ENCODE results near the gene SEMA4B.
"Not testable (repeated sequence)": the region's sequence is repeated elsewhere in the genome, so short reads cannot be mapped to it uniquely, and the experiment has no call there.

The SEMA4B gene

GRCh38 chr15:90160781-90161727, 40.1 kb upstream of the SEMA4B start:
- H3K4me1 ChIP-seq (ENCODE audit: control insufficient read depth, low read length): peaks cover 19% of the 10 kb centered on the region
- no peaks in the 10 kb centered on the region for H4K20me1 ChIP-seq (ENCODE audit: control insufficient read depth, insufficient read depth, low read depth, low read length)
- no peaks in the 10 kb centered on the region for H3K79me2 ChIP-seq (ENCODE audit: control insufficient read depth, low read length)
- H3K36me3 ChIP-seq (ENCODE audit: control insufficient read depth, low read length): no peaks in the 10 kb centered on the region
- no peak overlapping the region for H3K4me2 ChIP-seq (ENCODE audit: low read length)
- no peak overlapping the region for H3K4me3 ChIP-seq (ENCODE audit: low read length)
- H3K9me3 ChIP-seq (ENCODE audit: control insufficient read depth, insufficient read depth, low read length): no peaks in the 10 kb centered on the region
- H3K9me2 ChIP-seq (replicated peaks; ENCODE audit: control insufficient read depth, low read length): no peaks in the 10 kb centered on the region
- H3F3A ChIP-seq (ENCODE audit: control insufficient read depth, insufficient read depth): no peaks in the 10 kb centered on the region
- no peak overlapping the region for H3K27ac ChIP-seq (ENCODE audit: low read depth, low read length)
- no peaks in the 10 kb centered on the region for H3K27me3 ChIP-seq (ENCODE audit: control insufficient read depth, low read length)
- TF ChIP-seq EZH2phosphoT487 (IDR thresholded peaks at IDR 0.05; ENCODE audit: borderline replicate concordance, low read length): no peak
- no peak for TF ChIP-seq CTCF (IDR thresholded peaks at IDR 0.05; ENCODE audit: low read depth, low read length, poor library complexity, severe bottlenecking)

GRCh38 chr15:90161950-90162361, 39.2 kb upstream of the SEMA4B start:
- no peaks in the 10 kb centered on the region for H4K20me1 ChIP-seq (ENCODE audit: control insufficient read depth, insufficient read depth, low read depth, low read length)
- H3K27me3 ChIP-seq (ENCODE audit: control insufficient read depth, low read length): no peaks in the 10 kb centered on the region
- H3K4me2 ChIP-seq (ENCODE audit: low read length): no peak overlapping the region
- H3K9me3 ChIP-seq (ENCODE audit: control insufficient read depth, insufficient read depth, low read length): no peaks in the 10 kb centered on the region
- H3K4me3 ChIP-seq (ENCODE audit: low read length): no peak overlapping the region
- H3F3A ChIP-seq (ENCODE audit: control insufficient read depth, insufficient read depth): no peaks in the 10 kb centered on the region
- peaks cover 22% of the 10 kb centered on the region for H3K4me1 ChIP-seq (ENCODE audit: control insufficient read depth, low read length)
- TF ChIP-seq EZH2phosphoT487 (IDR thresholded peaks at IDR 0.05; ENCODE audit: borderline replicate concordance, low read length): no peak
- no peaks in the 10 kb centered on the region for H3K9me2 ChIP-seq (replicated peaks; ENCODE audit: control insufficient read depth, low read length)
- H3K79me2 ChIP-seq (ENCODE audit: control insufficient read depth, low read length): no peaks in the 10 kb centered on the region
- H3K36me3 ChIP-seq (ENCODE audit: control insufficient read depth, low read length): no peaks in the 10 kb centered on the region
- no peak overlapping the region for H3K27ac ChIP-seq (ENCODE audit: low read depth, low read length)

GRCh38 chr15:90162956-90163355, 38.2 kb upstream of the SEMA4B start:
- H3K9me2 ChIP-seq (replicated peaks; ENCODE audit: control insufficient read depth, low read length): no peaks in the 10 kb centered on the region
- no peaks in the 10 kb centered on the region for H3K79me2 ChIP-seq (ENCODE audit: control insufficient read depth, low read length)
- H3K4me2 ChIP-seq (ENCODE audit: low read length): no peak overlapping the region
- H3K27ac ChIP-seq (ENCODE audit: low read depth, low read length): no peak overlapping the region
- peaks cover 4% of the 10 kb centered on the region; the same call in 1 of the 2 replicates for H3K27me3 ChIP-seq (ENCODE audit: control insufficient read depth, low read length)
- H3K4me3 ChIP-seq (ENCODE audit: low read length): no peak overlapping the region
- H3K4me1 ChIP-seq (ENCODE audit: control insufficient read depth, low read length): peaks cover 21% of the 10 kb centered on the region
- H3K36me3 ChIP-seq (ENCODE audit: control insufficient read depth, low read length): no peaks in the 10 kb centered on the region
- no peaks in the 10 kb centered on the region for H3F3A ChIP-seq (ENCODE audit: control insufficient read depth, insufficient read depth)
- H3K9me3 ChIP-seq (ENCODE audit: control insufficient read depth, insufficient read depth, low read length): no peaks in the 10 kb centered on the region
- H4K20me1 ChIP-seq (ENCODE audit: control insufficient read depth, insufficient read depth, low read depth, low read length): no peaks in the 10 kb centered on the region
- TF ChIP-seq CTCF (IDR thresholded peaks at IDR 0.05; ENCODE audit: low read depth, low read length, poor library complexity, severe bottlenecking) (no peak), EZH2phosphoT487 (IDR thresholded peaks at IDR 0.05; ENCODE audit: borderline replicate concordance, low read length) (no peak)

GRCh38 chr15:90164239-90164638, 36.9 kb upstream of the SEMA4B start:
- not testable (repeated sequence) for H3K9me3 ChIP-seq (ENCODE audit: control insufficient read depth, insufficient read depth, low read length); H3K9me2 ChIP-seq (replicated peaks; ENCODE audit: control insufficient read depth, low read length); H3K4me3 ChIP-seq (ENCODE audit: low read length); H3K27me3 ChIP-seq (ENCODE audit: control insufficient read depth, low read length); H3K79me2 ChIP-seq (ENCODE audit: control insufficient read depth, low read length); H3K36me3 ChIP-seq (ENCODE audit: control insufficient read depth, low read length); H3K27ac ChIP-seq (ENCODE audit: low read depth, low read length); H3F3A ChIP-seq (ENCODE audit: control insufficient read depth, insufficient read depth); H4K20me1 ChIP-seq (ENCODE audit: control insufficient read depth, insufficient read depth, low read depth, low read length); H3K4me2 ChIP-seq (ENCODE audit: low read length)
- H3K4me1 ChIP-seq (ENCODE audit: control insufficient read depth, low read length): peaks cover 18% of the 10 kb centered on the region
